Adipocyte (in vitro differentiated cells): ENCODE measurements around the gene FKBP1A.

Experiments
- DNase-seq: peaks from one replicate; pipeline ENCODE4 v3.0.0-alpha.2; 2015; ENCODE audit warnings: low read depth
- H3K27me3 ChIP-seq: replicated peaks from 2 replicates; pipeline ENCODE4 v1.7.0; 2013; ENCODE audit warnings: mild to moderate bottlenecking, low read length, moderate library complexity; ENCODE audit not compliant: control insufficient read depth, insufficient read depth
- H3K36me3 ChIP-seq: 2 replicates; pipeline ENCODE4 v1.7.0; 2013; ENCODE audit warnings: low read length, mild to moderate bottlenecking, moderate library complexity; ENCODE audit not compliant: control insufficient read depth, insufficient read depth, severe bottlenecking
- H3K4me1 ChIP-seq: 2 replicates; pipeline ENCODE4 v1.7.0; 2013; ENCODE audit warnings: mild to moderate bottlenecking, low read length, moderate library complexity; ENCODE audit not compliant: control insufficient read depth, insufficient read depth
- H3K4me3 ChIP-seq: 2 replicates; pipeline ENCODE4 v1.7.0; 2013; ENCODE audit warnings: mild to moderate bottlenecking, low read length, moderate library complexity
- H3K9ac ChIP-seq: 2 replicates; pipeline ENCODE4 v1.7.0; 2013; ENCODE audit warnings: mild to moderate bottlenecking, low read length, moderate library complexity
- H3K9me3 ChIP-seq: 2 replicates; pipeline ENCODE4 v1.7.0; 2013; ENCODE audit warnings: mild to moderate bottlenecking, low read length, moderate library complexity; ENCODE audit not compliant: control insufficient read depth

The FKBP1A gene

DNA sequence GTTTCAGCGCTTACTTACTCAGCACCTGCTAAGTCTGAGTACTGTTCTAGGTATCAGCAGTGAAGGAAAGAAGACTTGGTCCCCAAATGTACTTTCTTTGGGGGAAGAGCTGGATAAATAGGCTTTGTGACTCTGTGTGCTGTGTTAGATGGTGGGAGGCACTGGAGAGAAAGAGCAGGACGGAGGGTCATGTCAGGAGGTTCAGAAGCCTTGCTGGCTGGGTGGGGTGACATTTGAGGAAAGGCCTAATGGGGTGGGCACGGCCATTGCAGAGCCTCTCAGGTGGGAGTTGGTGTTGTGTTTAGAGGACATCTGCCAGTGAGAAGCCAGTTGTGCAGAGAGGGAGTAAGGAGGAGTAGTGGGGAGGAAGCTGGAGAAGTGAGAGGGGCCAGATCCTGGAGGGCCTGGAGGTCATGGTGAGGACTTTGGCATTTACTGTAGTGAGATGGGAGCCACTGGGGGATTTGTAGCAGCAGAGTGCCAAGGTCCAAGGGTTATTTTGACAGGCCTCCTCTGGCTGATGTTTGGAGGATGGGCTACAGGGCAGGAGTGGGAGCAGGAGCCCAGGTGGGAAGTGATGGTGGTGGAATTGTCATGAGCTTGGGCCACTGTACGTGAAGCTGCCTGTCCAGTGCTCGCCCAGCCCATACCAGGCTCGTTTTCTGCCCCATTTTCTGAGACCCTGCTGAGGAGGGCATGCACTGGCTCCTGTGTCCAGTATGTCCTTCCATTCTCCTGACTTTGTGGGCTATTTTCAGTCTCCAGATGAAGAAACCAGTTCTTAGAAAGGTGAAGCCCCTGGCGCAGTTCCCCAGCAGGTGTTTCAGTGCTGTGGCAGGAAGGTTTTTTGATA, 64.8 kb downstream of the FKBP1A start:
- H3K27me3 ChIP-seq, result no peaks in the 10 kb centered on the region
- peaks cover 6% of the 10 kb centered on the region for H3K36me3 ChIP-seq
- H3K4me1 ChIP-seq, result peaks cover 66% of the 10 kb centered on the region
- no peak for DNase-seq
- H3K9me3 ChIP-seq, result no peaks in the 10 kb centered on the region
- peak overlapping the region; percentile 95 for H3K4me3 ChIP-seq
- H3K9ac ChIP-seq, result peak overlapping the region; percentile 100

DNA sequence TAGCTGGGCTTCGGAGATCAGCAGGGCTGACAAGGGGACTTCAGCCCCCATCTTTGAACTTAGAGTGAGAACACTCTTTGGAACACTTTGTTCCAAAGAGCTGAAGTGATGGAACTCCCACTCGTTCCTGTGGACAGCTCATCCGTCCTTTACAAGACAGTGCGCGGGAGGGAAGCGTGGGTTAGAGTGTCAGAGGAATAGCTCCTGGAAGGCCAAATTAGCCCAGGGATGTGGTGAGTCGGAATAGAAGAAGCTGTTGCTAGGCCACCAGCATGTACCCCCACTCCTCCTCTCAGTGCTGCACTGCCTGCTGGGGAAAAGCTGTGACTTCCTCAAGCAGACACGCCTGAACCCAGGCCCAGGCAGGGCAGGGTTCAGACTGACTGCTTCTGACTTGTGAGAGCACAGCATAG, 65.6 kb downstream of the FKBP1A start:
- H3K27me3 ChIP-seq, result no peaks in the 10 kb centered on the region
- no peaks in the 10 kb centered on the region for H3K9me3 ChIP-seq
- peaks cover 74% of the 10 kb centered on the region for H3K4me1 ChIP-seq
- DNase-seq, result peak; percentile 59
- H3K36me3 ChIP-seq, result no peaks in the 10 kb centered on the region
- H3K4me3 ChIP-seq, result peak overlapping the region; percentile 95
- H3K9ac ChIP-seq, result peak overlapping the region; percentile 100

DNA sequence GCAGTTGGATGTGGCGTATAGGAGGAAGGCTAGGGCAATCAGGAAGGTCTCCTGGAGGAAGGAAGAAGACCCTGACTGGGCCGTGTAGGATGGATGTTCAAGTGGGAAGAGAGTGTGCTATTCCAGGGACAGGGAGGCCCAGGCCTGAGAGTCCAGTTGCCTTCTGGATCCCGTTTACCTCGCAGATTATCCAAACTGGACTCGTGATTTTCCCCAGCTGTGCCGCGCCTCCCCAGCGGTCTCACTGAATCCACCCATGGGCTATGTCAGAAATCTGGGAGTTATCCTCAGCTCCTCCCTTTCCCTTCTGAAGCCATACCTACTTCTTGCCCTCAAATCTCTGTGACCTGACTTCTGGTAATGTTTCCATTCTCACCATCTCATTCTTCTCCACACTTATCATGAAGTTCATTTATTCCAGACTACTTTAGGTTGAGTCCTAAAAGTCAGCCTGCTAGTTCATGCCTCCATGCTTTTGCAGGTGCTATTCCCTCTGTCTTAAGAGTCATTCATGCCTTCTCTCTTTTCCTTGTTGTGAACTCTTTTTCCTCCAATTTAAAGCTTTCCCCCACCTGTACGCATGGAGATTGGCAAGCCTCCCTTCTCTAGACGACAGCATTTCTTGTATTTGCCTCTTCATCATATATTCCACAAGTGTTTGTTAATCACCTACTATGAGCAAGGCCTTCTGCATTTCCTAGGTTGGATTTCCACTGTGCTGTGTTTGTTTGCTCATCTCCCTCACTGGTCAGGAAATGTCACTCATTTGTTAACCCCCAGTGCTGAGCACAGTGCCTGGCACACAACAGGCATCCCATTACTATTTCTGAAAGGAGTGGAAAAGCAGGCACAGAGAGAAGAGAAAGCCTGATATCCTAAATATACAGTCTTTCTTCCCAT, 66.6 kb downstream of the FKBP1A start:
- H3K36me3 ChIP-seq, result no peaks in the 10 kb centered on the region
- H3K9ac ChIP-seq, result peak overlapping the region; percentile 100
- no peaks in the 10 kb centered on the region for H3K27me3 ChIP-seq
- H3K4me1 ChIP-seq, result peaks cover 75% of the 10 kb centered on the region
- DNase-seq, result peak; percentile 57
- H3K9me3 ChIP-seq, result no peaks in the 10 kb centered on the region
- peak overlapping the region; percentile 95 for H3K4me3 ChIP-seq

DNA sequence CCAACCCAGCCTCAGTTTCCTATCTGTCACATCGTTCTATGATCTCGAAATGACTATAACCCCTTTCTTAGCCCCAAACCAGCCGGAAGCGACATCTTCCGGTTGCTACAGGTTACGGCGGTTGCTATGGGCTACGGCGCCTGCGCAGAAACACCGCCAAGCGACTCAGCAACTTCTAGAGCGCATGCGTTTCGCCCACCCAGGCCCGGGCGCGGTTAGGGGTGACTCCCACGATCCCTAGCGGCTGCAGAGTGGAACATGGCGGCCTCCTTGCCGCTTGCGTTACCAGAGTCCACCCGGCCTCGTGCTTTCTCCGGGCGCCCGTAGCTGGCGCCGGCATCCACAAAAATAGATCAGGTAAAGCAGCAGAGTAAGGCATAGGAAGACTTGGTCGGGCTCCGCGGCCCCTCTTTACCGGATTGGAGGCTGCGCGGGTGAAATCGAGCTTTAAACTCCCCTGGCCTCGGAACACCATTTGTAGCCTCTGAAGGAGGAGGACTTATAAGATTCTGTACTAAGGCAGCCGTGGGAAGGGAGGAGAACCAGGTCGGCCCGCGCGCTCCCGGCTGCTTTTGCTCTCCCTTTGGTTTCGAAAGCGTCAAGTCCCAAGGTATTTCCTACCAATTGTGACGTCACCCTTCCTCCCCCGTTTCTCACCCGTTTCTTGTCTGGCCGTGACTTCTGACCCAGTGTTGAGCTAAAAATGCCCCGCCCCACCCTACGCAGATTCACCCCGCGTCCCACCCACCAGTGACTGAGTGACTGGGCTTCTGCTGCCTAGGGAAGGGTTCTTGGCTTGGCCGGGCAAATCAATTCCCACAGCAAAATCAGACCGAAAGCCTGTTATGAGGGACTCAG, 67.5 kb downstream of the FKBP1A start:
- H3K4me1 ChIP-seq, result peaks cover 69% of the 10 kb centered on the region
- peak overlapping the region; percentile 95 for H3K4me3 ChIP-seq
- peak; percentile 99 for DNase-seq
- no peaks in the 10 kb centered on the region for H3K9me3 ChIP-seq
- no peaks in the 10 kb centered on the region for H3K27me3 ChIP-seq
- H3K9ac ChIP-seq, result peak overlapping the region; percentile 100
- no peaks in the 10 kb centered on the region for H3K36me3 ChIP-seq

DNA sequence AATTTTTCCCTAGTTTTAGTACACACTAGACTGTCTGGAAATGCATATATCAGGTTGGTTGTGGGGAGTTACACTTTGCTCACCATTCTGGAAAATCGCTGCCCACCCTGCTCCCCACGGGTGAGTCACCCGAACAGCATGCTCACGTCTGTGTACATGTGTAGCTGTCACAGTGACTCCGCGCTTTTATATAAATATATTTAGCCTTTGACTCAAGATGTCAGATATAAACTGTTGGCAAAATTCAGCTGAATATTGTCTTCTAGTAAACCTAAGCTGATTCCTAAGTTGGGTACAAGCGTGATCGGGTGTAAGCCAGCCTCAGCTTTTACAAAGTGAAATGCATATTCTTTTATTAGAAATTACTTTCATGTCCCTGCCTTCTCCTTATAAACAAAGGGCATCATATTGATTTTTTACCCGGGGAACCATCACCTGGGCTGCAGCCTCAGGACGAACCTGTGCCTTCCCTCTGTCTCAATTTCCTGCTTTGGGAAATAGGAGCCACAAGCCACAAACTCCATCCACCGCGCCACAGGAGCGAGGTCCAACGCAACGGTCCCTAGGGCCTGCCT, 68.2 kb downstream of the FKBP1A start:
- Histone ChIP-seq H3K9ac (peak overlapping the region; percentile 100), H3K9me3 (no peaks in the 10 kb centered on the region), H3K27me3 (no peaks in the 10 kb centered on the region), H3K36me3 (no peaks in the 10 kb centered on the region), H3K4me1 (peaks cover 62% of the 10 kb centered on the region), H3K4me3 (peak overlapping the region; percentile 95)
- DNase-seq, result peak; percentile 61

DNA sequence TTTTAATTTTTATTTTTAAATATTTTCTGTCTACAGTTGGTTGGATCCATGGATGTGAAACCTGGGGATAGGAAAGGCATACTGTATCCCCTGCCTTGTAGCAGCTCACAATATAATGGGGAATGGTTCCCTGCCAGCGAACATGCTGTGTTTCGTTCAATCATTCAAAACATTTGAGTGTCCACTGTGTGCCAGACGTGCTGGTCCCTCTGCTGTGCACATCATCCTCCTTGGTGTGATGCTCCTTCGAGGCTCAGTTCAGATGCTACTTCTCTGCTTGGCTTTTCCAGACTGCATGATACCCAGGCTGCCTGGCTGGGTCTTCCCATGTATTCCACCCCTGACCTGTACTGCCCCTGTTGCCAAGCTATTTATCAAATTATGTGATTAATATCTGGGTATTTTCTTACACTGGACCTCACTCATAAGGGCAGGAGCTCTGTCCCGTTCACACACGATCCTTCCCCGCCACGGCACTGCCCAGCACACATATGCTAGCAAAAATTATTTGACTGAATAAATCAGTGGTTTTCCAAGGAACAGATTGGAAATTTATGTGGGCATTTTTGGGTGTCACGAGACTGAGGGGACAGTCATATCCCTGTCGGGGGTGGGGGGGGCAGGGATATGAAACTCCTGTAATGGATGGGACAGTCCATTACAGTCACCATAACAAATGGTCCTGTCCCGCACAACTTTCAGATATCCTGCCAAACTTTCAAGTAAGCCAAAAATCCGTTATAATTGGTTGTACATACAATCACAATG, 68.8 kb downstream of the FKBP1A start:
- H3K9me3 ChIP-seq, result no peaks in the 10 kb centered on the region
- H3K27me3 ChIP-seq, result no peaks in the 10 kb centered on the region
- H3K9ac ChIP-seq, result peak overlapping the region; percentile 100
- peak overlapping the region; percentile 95 for H3K4me3 ChIP-seq
- no peaks in the 10 kb centered on the region for H3K36me3 ChIP-seq
- peaks cover 55% of the 10 kb centered on the region for H3K4me1 ChIP-seq
- DNase-seq, result no peak

DNA sequence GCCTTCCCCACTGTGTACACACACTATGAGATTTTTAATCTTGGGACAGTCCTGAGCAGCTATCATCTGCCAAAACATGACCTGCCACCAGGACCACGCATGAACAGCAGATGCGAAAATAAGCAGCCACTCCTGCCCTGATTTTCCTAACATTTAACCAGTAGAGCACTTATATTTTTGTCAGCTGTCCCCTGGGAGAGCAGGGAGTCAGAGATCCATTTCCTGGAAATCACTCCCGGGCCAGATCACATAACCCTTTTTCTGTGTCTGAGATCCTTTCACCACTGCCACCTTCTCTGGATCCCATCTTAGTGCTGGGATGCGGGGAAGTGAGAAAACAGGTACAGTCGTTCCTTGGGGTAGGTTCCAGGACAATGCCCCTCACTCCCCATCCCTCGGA, 69.6 kb downstream of the FKBP1A start:
- H3K9ac ChIP-seq, result peak overlapping the region; percentile 68
- peaks cover 47% of the 10 kb centered on the region for H3K4me1 ChIP-seq
- H3K9me3 ChIP-seq, result no peaks in the 10 kb centered on the region

DNA sequence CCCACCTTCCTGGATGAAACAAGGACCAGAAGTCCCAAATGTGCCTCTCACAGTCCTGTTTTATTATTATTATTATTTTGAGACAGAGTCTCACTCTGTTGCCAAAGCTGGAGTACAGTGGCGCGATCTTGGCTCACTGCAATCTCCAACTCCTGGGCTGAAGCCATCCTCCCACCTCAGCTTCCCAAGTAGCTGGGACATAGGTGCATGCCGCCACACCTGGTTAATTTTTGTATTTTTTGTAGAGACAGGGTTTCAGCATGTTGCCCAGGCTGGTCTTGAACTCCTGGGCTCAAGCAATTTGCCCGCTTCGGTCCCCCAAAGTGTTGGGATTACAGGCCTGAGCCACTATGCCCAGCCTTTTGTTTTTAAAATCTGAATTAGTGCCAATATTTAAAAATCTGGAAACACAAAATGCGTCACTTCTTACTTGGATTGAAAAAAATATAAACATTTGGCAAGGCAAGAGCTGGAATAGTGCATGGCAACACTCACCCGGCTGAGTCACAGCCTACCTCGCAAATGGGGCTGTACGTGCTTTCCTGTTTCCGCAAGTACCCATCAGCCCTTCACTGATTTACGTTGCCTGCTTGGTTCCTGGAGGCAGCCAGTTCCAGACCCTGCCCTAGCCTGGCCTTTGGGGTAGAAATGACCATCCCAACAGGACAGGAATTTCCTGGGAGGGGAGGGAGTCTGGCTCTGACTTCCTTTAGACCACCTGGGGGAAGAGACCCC, 70.2 kb downstream of the FKBP1A start:
- peak; percentile 71 for DNase-seq

More for the DNA sequence above, 69.6 kb downstream of the FKBP1A start:
- Histone ChIP-seq H3K27me3 (no peaks in the 10 kb centered on the region), H3K36me3 (no peaks in the 10 kb centered on the region), H3K4me3 (no peak overlapping the region)
- DNase-seq, result no peak

DNA sequence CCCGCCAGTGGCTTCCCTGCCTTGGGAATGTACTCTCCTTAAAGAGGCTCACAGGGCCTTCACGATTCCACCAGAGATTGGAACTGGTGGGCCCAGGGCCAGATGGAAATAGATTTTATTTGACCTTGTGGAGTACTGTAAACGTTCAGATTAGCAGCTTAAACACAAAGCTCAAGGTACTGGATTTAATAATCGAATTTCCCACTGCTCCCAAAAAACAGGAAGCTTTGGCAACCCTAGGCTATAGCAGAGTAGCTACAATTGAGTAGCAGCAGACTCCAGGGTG, 71.3 kb downstream of the FKBP1A start:
- Histone ChIP-seq H3K9ac (no peak overlapping the region), H3K9me3 (no peaks in the 10 kb centered on the region), H3K4me3 (no peak overlapping the region), H3K4me1 (peaks cover 31% of the 10 kb centered on the region), H3K36me3 (no peaks in the 10 kb centered on the region), H3K27me3 (no peaks in the 10 kb centered on the region)
- DNase-seq, result no peak

More for the DNA sequence above, 70.2 kb downstream of the FKBP1A start:
- Histone ChIP-seq H3K9ac (peak overlapping the region; percentile 68), H3K4me3 (no peak overlapping the region), H3K4me1 (peaks cover 42% of the 10 kb centered on the region), H3K27me3 (no peaks in the 10 kb centered on the region), H3K36me3 (no peaks in the 10 kb centered on the region), H3K9me3 (no peaks in the 10 kb centered on the region)
